K562 (cell line): ENCODE measurements around the gene COL15A1. TPM values are rescaled to one million over a fixed set of nuclear protein-coding genes. Genes with fewer than 3 reads are reported as not detected.

Source experiments
- ATF6 ChIP-seq: sonication (generic); formaldehyde crosslinking; IDR thresholded peaks from 2 replicates; pipeline ENCODE4 v1.4.0; 2020; ENCODE audit warnings: mild to moderate bottlenecking, missing genetic modification reagents
- CHD7 ChIP-seq: fragments of 200-600 bp; sonication (generic); IDR thresholded peaks from one replicate; pipeline ENCODE4 v1.6.1; 2012; ENCODE audit warnings: mild to moderate bottlenecking, low read depth, low read length, inconsistent platforms
- PHF21A ChIP-seq: fragments of 450-650 bp; IDR thresholded peaks from 2 replicates; pipeline ENCODE4 v1.6.1; 2017; ENCODE audit warnings: low read depth, borderline replicate concordance
- ZEB2 ChIP-seq: fragments of 450-650 bp; IDR thresholded peaks from 2 replicates; pipeline ENCODE4 v1.6.1; 2016
- polyA plus RNA-seq, 8 experiments: library from polyadenylated mRNA; depleted of rRNA in 4 of 8; stranded (reverse) in 5 of 8; unstranded in 3 of 8; fragments of >200 nt; fragmentation: Nextera tagmentation in 2 of 8; fragmentation: Illumina TruSeq in 1 of 8; extraction: Ambion mirVana in 2 of 8; extraction: Trizol in 1 of 8; gene quantifications; 2 replicates each; pipeline versions ENCODE4 v1.2.1 to v1.2.3, GENCODE V29; 2011 to 2014; ENCODE audit warnings: inconsistent platforms in 1 of 8, missing spikeins in 1 of 8
- total RNA-seq, 7 experiments: library from RNA; depleted of rRNA in 6 of 7; stranded (reverse); fragments of >200 nt in 6 of 7; fragmentation: Illumina TruSeq in 2 of 7; extraction: Trizol in 2 of 7; gene quantifications; 2 replicates each; pipeline versions ENCODE4 v1.2.1 to v1.2.3, GENCODE V29; 2011 to 2021; ENCODE audit warnings: low replicate concordance in 1 of 7

COL15A1 gene
- total and polyA plus RNA-seq, 9 of the 15 experiments (the other 6 are each of a cell fraction or from before 2014, with no cell fraction given) = 0.46 to 5.1 (median 2.6) TPM

- TF ChIP-seq CHD7 (no peak), PHF21A (no peak), ZEB2 (no peak), ATF6 (CRISPR knock-in tag) (no peak)
These were observed 21.2 kb downstream of the COL15A1 start (continued) for GRCh38 chr9:98964911-98965336.
